RKO (cell line): Measurements from ENCODE around the gene CD48.
"Not testable (repeated sequence)": the region's sequence is repeated elsewhere in the genome, so short reads cannot be mapped to it uniquely, and the experiment has no call there.

Experiments used
- DNase-seq: peaks from one replicate; pipeline ENCODE4 v3.0.0-alpha.2; 2016; ENCODE audit warnings: low spot score

CD48 gene

GRCh38 chr1:160713161-160713560, 1.5 kb upstream of the CD48 start:
- DNase-seq = no peak

DNA sequence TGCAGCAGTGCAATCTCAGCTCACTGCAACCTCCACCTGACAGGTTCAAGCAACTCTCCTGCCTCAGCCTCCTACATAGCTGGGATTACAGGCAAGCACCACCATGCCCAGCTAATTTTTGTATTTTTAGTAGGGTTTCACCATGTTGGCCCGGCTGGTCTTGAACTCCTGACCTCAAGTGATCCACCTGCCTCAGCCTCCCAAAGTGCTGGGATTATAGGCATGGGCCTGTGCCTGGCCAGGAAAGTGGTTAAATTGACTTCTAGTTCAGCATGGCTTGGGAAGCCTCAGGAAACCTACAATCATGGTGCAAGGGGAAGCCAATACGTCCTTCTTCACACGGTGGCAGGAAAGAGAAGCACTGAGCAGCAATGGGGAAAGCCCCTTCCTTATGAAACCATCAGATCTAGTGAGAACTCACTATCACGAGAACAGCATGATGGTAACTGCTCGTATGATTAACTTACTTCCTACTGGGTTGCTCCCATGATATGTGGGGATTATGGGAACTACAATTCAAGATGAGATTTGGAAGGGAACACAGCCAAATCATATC, 981 bp upstream of the CD48 start:
- DNase-seq = not testable (repeated sequence)

DNA sequence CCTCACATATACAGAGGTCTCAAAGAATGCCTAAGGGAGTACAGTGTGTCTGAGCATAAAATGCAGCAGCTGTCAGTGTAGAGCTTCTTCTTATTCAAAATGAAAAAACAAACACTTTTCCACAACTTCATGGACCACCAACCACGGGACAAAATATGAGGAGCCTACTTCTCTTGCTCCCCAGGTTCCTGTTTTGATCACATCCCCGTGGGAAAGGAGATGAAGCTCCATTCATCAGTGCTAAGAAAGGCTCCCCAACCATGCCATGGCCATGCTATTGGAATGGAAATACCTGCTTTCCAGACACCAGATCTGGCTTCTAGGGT, 383 bp downstream of the CD48 start:
- no peak for DNase-seq

GRCh38 chr1:160710517-160711252, 937 bp downstream of the CD48 start:
- DNase-seq = no peak

DNA sequence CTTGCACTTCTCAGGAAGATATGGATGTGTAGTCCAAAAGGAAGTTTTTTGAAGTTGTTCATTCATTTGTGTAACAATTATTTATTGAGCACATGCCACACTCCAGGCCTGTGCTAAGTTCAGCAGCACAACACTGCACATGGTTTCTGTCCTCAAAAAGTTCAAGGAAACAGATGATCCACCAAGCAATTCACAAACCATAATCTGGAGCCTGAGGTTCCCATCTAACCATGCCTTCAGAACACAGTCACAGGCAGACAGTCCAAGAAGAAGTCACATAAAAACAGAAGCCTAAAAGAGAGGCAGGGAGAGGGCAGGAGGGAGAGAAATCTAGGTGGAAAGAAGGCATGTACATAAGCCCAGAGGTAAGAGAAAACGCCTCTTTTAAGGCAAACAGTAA, 1.9 kb downstream of the CD48 start:
- DNase-seq = no peak

DNA sequence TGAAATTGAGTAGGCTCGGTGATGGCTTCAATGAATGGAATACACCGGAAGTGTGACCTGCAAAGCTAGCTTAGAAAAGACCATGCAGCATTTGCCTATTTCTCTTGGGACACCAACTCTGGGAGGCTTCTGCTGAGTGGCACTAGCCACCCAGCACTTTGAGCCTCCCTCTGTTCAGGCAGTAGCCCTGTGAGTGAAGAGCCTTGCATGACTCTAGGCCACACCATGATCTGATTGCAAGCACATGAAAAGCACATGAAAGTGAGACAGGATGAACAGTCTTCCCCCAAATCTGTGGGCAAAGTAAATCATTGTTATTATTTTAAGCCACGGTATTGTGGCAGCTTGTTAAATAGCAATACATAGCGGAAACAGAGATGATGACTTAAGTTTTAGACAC, 2.8 kb downstream of the CD48 start:
- no peak for DNase-seq

DNA sequence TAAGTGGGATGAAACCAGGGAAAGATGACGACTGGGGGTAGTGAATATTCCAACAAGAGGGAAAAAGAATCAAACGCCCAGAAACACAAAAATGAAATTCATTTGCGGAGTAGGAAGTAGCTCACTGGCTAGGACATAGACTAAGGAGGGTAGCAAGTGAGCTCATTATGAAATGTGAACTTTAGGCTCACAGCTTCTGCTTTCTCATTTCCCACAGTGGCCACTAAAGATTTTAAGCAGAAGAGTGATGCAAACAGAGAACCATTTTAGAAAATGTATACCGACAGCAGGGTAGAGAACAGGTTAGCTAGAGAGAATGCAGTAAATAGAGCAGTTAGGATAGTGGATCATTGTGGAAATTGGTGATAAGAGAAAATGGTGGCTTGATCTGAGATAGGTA, 3.5 kb downstream of the CD48 start:
- DNase-seq = no peak

DNA sequence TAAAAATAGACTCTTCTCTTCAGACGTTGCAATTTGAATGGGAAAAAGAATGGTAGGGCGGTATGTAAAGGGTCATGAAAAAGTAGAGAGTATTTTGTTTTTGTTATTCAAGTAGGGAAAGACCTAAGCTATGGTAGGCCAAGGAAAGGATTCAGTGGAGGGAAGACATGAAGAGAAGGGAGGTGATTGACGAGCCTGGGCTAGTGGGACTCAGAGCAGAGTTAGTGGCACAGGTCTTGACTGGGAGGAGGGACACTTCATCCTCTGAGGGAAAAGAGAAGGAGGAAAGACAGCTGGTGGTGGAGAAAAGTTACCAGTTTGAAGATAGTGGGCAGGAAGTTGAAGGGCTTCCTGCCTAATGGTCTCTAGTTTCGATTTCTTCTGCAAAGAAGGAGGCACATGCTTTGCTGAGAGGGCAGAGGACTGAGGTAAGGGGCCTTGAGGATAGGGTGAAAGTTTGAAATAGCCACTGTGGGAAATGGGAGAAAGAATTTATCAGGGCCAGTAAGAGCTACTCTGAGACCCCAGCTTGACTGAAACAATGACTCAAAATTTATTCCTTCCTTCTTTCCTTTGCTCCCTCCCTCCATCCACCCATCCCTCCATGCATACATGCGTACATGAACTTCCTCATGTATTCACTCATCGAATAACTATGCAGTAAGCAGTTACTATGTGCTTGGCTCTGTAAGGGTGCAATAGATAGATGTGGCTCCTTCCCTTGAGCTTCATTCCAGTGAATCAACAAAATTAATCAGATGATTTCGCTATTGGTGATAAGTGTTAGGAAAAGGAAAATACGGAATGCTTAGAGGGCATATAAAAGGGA, 4.2 kb downstream of the CD48 start:
- no peak for DNase-seq

- no peak for DNase-seq
Observed at GRCh38 chr1:160706526-160707235, 4.9 kb downstream of the CD48 start.

DNA sequence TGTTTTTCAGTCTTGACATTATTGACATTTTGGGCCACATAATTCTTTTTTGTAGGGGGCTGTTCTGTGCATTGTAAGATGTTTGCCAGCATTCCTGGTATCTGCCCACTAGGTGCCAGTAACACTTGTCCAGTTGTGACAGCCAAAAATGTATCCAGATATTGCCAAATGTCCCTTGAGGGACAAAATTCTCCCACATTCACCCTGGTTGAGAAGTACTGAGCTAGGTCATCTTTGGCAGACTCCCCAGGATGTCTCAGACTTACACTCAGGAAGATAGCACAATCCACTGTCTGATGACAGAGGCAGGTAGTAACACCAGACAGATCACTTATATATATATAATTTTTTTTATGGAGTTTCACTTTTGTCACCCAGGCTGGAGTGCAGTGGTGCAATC, 5.9 kb downstream of the CD48 start:
- no peak for DNase-seq

GRCh38 chr1:160705212-160705621, 6.4 kb downstream of the CD48 start:
- not testable (repeated sequence) for DNase-seq

DNA sequence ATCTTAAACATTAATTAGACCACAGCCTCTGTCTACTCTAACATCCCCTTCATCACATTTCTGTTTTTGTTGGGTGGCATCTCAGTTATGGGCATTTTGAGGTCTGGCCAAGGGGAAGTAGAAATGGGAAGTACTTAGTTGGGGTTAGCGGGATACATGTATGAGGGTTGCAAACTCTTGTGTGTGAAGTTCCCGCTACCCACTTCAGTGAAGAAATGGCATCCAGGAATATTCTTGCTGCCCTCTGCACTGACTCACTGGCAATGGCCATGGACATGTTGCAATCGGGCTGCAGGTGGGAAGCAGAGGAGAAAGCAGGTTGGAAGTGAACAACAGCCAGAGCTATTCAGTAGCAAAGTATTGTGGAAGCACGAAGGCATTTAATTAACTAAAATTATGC, 7.4 kb downstream of the CD48 start:
- no peak for DNase-seq

GRCh38 chr1:160702100-160702499, 9.5 kb downstream of the CD48 start:
- no peak for DNase-seq

DNA sequence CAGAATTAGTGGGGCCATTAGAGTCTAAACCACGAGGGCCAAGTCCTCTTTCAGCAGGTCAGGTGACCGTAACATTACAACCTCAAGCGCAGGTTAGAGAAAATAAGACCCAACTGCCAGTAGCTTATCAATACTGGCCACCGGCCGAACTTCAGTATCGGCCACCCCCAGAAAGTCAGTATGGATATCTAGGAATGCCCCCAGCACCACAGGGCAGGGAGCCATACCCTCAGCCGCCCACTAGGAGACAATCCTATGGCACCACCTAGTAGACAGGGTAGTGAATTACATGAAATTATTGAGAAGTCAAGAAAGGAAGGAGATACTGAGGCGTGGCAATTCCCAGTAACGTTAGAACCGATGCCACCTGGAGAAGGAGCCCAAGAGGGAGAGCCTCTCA, 19.2 kb downstream of the CD48 start:
- not testable (repeated sequence) for DNase-seq

DNA sequence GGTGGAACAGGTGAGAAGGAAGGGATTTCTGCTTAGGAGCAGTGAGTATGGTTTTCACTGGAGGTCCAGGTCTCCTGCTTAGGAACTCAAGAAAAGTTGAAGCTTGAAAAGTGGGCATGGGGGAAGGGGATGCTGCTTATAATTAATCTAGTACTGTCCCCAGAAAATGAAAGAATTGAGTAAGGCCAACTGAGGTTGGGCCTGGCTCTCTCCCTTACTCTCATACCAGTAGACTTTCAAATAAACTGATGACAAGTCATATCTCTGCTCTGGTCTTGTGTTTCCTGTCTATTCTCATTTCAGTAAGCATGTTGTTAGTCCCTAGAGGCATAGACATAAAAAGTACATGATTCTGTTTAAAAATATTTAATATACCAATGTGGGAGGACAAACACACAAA, 26.4 kb downstream of the CD48 start:
- DNase-seq = no peak

GRCh38 chr1:160682983-160683865, 28.4 kb downstream of the CD48 start:
- no peak for DNase-seq

- no peak for DNase-seq
Observed at GRCh38 chr1:160681891-160682140, 29.8 kb downstream of the CD48 start.

DNA sequence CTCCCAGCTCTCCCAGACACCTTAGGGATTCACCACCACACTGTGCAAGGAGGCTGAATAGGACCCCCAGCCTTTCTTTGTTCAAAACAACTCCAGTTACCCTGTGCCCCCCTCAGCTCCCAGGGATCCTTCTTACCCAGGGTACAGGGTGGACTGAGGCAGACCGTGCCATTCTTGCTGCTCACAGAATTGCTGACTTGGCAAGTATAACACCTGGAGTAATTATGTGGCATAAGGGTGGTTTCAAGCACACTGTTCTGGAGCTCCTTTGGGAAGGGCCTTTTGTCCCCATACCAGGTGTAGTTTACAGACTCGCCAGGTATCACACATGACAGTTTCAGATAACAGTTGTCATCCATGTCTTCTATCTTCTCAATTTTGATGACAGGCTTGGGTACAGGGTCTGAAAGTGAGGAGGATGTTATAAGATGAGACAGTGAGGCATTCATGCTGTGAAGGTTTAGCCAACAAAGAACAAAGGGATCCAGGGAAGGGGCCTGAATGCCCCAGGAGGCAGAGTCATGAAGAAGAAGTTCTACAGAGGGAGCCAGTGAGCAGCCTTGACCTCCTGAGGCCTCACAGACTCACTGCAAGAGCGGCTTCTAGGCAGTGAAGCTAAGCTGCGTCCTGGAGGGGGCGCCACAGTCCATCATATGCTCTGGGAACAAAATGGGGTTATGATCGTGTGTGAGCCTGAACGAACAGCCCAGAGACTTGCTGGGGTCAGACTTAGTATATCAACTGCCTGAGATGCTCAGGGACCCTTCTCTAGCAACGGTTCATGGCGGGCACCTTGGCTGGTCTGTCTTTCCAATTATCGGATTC, 30.3 kb downstream of the CD48 start:
- peak; percentile 52 for DNase-seq

GRCh38 chr1:160680399-160680798, 31.2 kb downstream of the CD48 start:
- DNase-seq = no peak

GRCh38 chr1:160679893-160680292, 31.7 kb downstream of the CD48 start:
- DNase-seq = no peak
